ENCODE measurements around the gene FKBP5.

DNA sequence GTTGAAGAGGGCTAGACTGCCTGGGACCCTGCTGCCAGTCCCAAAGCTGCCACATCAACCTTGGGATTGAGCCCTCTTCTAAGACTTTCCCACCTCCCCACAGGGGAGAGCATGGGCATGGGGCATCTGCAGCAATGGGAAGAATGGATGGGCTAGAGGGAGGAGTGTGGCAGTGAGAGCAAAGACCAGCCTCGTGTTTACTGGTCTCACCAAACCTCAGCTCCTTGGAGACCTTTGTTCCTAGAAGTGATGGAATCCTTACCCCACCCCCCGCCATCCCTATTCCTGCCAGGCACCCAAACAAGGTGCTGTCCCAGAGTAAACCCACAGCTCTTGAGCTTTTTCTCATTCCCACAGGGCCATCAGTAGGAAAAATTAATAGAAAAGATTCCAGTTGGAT, 28.1 kb upstream of the FKBP5 start:
- TF ChIP-seq, protein P1, sequence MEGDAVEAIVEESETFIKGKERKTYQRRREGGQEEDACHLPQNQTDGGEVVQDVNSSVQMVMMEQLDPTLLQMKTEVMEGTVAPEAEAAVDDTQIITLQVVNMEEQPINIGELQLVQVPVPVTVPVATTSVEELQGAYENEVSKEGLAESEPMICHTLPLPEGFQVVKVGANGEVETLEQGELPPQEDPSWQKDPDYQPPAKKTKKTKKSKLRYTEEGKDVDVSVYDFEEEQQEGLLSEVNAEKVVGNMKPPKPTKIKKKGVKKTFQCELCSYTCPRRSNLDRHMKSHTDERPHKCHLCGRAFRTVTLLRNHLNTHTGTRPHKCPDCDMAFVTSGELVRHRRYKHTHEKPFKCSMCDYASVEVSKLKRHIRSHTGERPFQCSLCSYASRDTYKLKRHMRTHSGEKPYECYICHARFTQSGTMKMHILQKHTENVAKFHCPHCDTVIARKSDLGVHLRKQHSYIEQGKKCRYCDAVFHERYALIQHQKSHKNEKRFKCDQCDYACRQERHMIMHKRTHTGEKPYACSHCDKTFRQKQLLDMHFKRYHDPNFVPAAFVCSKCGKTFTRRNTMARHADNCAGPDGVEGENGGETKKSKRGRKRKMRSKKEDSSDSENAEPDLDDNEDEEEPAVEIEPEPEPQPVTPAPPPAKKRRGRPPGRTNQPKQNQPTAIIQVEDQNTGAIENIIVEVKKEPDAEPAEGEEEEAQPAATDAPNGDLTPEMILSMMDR (conservative IDR thresholded peaks at IDR 0.05; ENCODE audit: low read length) = no peak
- TF ChIP-seq EZH2phosphoT487 (IDR thresholded peaks at IDR 0.05; ENCODE audit: borderline replicate concordance, low read depth, low read length) = no peak
